GM13977 (cell line): ENCODE data around the gene NTN3.

Source experiments
- DNase-seq: peaks from one replicate; pipeline ENCODE4 v3.0.0; 2012; ENCODE audit warnings: low spot score
- CTCF ChIP-seq: IDR thresholded peaks from 2 replicates; pipeline ENCODE4 v1.5.1; 2012; ENCODE audit warnings: mild to moderate bottlenecking, control low read depth; ENCODE audit not compliant: insufficient read depth; ENCODE audit errors: extremely low read depth, missing control alignments
- in situ Hi-C: fragments of 300-500 bp; cut with MboI; formaldehyde crosslinking; loops from one replicate; pipeline ENCODE4 v1.12.0; 2022; ENCODE audit warnings: low sequenced_read_pairs, low pct_unique_long_range_greater_than_20kb, mixed read lengths, inconsistent platforms; ENCODE audit not compliant: unreplicated experiment

The NTN3 gene

GRCh38 chr16:2452650-2453049 lies 18.4 kb upstream of the NTN3 start:
- no peak for DNase-seq
- in situ Hi-C loops, result no loop called here
- TF ChIP-seq CTCF, result no peak

GRCh38 chr16:2455081-2455845 lies 15.8 kb upstream of the NTN3 start:
- DNase-seq, result no peak
- in situ Hi-C loops, result no loop called here
- no peak for TF ChIP-seq CTCF

- TF ChIP-seq CTCF, result no peak
- in situ Hi-C loops, result no loop called here
- DNase-seq, result no peak
Observed at GRCh38 chr16:2456551-2457153, 14.4 kb upstream of the NTN3 start.

- in situ Hi-C loops, result no loop called here
- no peak for TF ChIP-seq CTCF
- no peak for DNase-seq
Observed at GRCh38 chr16:2457267-2457666, 13.8 kb upstream of the NTN3 start.

GRCh38 chr16:2457946-2458345 lies 13.2 kb upstream of the NTN3 start:
- DNase-seq, result no peak
- in situ Hi-C loops, result no loop called here
- no peak for TF ChIP-seq CTCF

GRCh38 chr16:2458887-2459646 lies 12.0 kb upstream of the NTN3 start:
- in situ Hi-C loops, result no loop called here
- DNase-seq, result no peak

More at GRCh38 chr16:2458887-2459646, 12.0 kb upstream of the NTN3 start:
- TF ChIP-seq CTCF, result no peak
